OCI-LY7 (cell line): ENCODE results near the gene DESI1. TPM values are rescaled to one million over a fixed set of nuclear protein-coding genes. Genes with fewer than 3 reads are reported as not detected.

Experiments
- BruUV-seq: library from RNA; stranded (reverse); fragments of 400-500 nt; replicated peaks from 2 replicates; lab custom pipeline; 2021; lab: Mats Ljungman, UMichigan
- CTCF ChIA-PET: fragments of 300-600 bp; sonication (Branson Sonifier 250); formaldehyde crosslinking; loops from one replicate; lab custom pipeline; 2022; ENCODE audit warnings: antibody characterized with exemption; ENCODE audit not compliant: unreplicated experiment; lab: Charles Lee
- POLR2A ChIA-PET: fragments of 300-600 bp; sonication (Branson Sonifier 250); formaldehyde crosslinking; loops from one replicate; lab custom pipeline; 2022; ENCODE audit warnings: antibody characterized with exemption; lab: Charles Lee
- DNase-seq: peaks from one replicate; pipeline ENCODE4 v3.0.0-alpha.2; 2015; ENCODE audit warnings: low spot score
- H2AFZ ChIP-seq: fragments of 200-600 bp; sonication (generic), shearing (Covaris generic); 2 replicates; pipeline ENCODE4 v1.6.1; 2014; ENCODE audit warnings: mild to moderate bottlenecking, antibody characterized with exemption, low read length, moderate library complexity
- H3K27ac ChIP-seq: fragments of 200-600 bp; sonication (generic); 2 replicates; pipeline ENCODE4 v1.5.1; 2014; ENCODE audit warnings: mixed run types, low read depth, mild to moderate bottlenecking, moderate library complexity, low read length, inconsistent platforms; ENCODE audit not compliant: poor library complexity, severe bottlenecking
- H3K36me3 ChIP-seq: fragments of 200-600 bp; sonication (generic); 2 replicates; pipeline ENCODE4 v1.6.1; 2014; ENCODE audit warnings: mild to moderate bottlenecking, antibody characterized with exemption, low read length, moderate library complexity, mixed read lengths; ENCODE audit not compliant: insufficient read depth
- H3K4me1 ChIP-seq: fragments of 200-600 bp; sonication (generic); 2 replicates; pipeline ENCODE4 v1.5.1; 2014; ENCODE audit warnings: mild to moderate bottlenecking, low read length; ENCODE audit not compliant: insufficient read depth, poor library complexity, severe bottlenecking
- H3K4me2 ChIP-seq: fragments of 200-600 bp; sonication (generic); 2 replicates; pipeline ENCODE4 v1.6.1; 2014; ENCODE audit warnings: mild to moderate bottlenecking, low read length
- H3K4me3 ChIP-seq: fragments of 200-600 bp; sonication (generic); 2 replicates; pipeline ENCODE4 v1.5.1; 2014; ENCODE audit warnings: mild to moderate bottlenecking, low read depth, low read length; ENCODE audit not compliant: poor library complexity, severe bottlenecking
- H3K79me2 ChIP-seq: fragments of 200-600 bp; sonication (generic); 2 replicates; pipeline ENCODE4 v1.6.1; 2016; ENCODE audit warnings: low read depth, mild to moderate bottlenecking, low read length, moderate library complexity, mixed read lengths; ENCODE audit not compliant: insufficient read depth
- H3K9me2 ChIP-seq: fragments of 200-600 bp; sonication (generic); 2 replicates; pipeline ENCODE4 v1.6.1; 2016; ENCODE audit warnings: mild to moderate bottlenecking, low read length, mixed read lengths; ENCODE audit not compliant: insufficient read depth
- H3K9me3 ChIP-seq: fragments of 200-600 bp; sonication (generic); 2 replicates; pipeline ENCODE4 v1.6.1; 2014; ENCODE audit warnings: mild to moderate bottlenecking, mixed run types, low read length, mixed read lengths
- H4K20me1 ChIP-seq: fragments of 200-600 bp; sonication (generic); 2 replicates; pipeline ENCODE4 v1.6.1; 2014; ENCODE audit warnings: mild to moderate bottlenecking, antibody characterized with exemption, low read length, moderate library complexity, mixed read lengths; ENCODE audit not compliant: insufficient read depth
- CTCF ChIP-seq: fragments of 200-600 bp; sonication (generic); conservative IDR thresholded peaks from 2 replicates; pipeline ENCODE4 v1.5.1; 2014; ENCODE audit warnings: mild to moderate bottlenecking, antibody characterized with exemption, low read length, moderate library complexity, mixed read lengths
- EZH2phosphoT487 ChIP-seq: fragments of 200-600 bp; sonication (generic); IDR thresholded peaks from 2 replicates; pipeline ENCODE4 v1.6.1; 2018; ENCODE audit warnings: low read depth, borderline replicate concordance, mild to moderate bottlenecking, mixed run types, antibody characterized with exemption, low read length, moderate library complexity, mixed read lengths
- intact Hi-C: fragments of 100-400 bp; cut with micrococcal nuclease; formaldehyde crosslinking; loops from one replicate; pipeline ENCODE4 v1.10.0; 2022; ENCODE audit not compliant: unreplicated experiment
- total RNA-seq, 2 experiments: library from RNA; depleted of rRNA in 1 of 2; stranded (reverse); fragments of >200 nt in 1 of 2; shearing (Covaris generic) in 1 of 2; gene quantifications; 2 replicates each; pipeline ENCODE4 v1.2.3, GENCODE V29; 2014 to 2022

The DESI1 gene
- total RNA-seq, 2 experiments from 2014 or later: 39.0 to 65.0 TPM

GRCh38 chr22:41656556-41656955, 35.7 kb upstream of the DESI1 start:
- CTCF ChIA-PET: no interaction called here
- no peak overlapping the region for H3K4me2 ChIP-seq
- no peaks in the 10 kb centered on the region for H3K9me3 ChIP-seq
- 0 out of 2 replicates have a peak, but pooled peaks cover 4% of the 10 kb centered on the region for H4K20me1 ChIP-seq
- H2AFZ ChIP-seq: no peak overlapping the region
- H3K27ac ChIP-seq: no peak overlapping the region
- TF ChIP-seq CTCF (no peak), EZH2phosphoT487 (no peak)
- H3K36me3 ChIP-seq: peaks cover 99% of the 10 kb centered on the region
- H3K79me2 ChIP-seq: peaks cover 3% of the 10 kb centered on the region; the same call in 1 of the 2 replicates
- no peaks in the 10 kb centered on the region for H3K4me1 ChIP-seq
- H3K4me3 ChIP-seq: no peak overlapping the region
- POLR2A ChIA-PET: no interaction called here
- BruUV-seq: no TSS peak
- DNase-seq: no peak
- H3K9me2 ChIP-seq: no peaks in the 10 kb centered on the region
- intact Hi-C loops: no loop called here

GRCh38 chr22:41654322-41654721, 33.5 kb upstream of the DESI1 start:
- Histone ChIP-seq H3K4me2 (no peak overlapping the region), H3K4me3 (no peak overlapping the region), H3K79me2 (peaks cover 3% of the 10 kb centered on the region; the same call in 1 of the 2 replicates), H3K36me3 (peaks cover 98% of the 10 kb centered on the region), H3K9me3 (no peaks in the 10 kb centered on the region), H3K27ac (no peak overlapping the region), H4K20me1 (0 out of 2 replicates have a peak, but pooled peaks cover 4% of the 10 kb centered on the region), H3K4me1 (no peaks in the 10 kb centered on the region), H2AFZ (no peak overlapping the region), H3K9me2 (no peaks in the 10 kb centered on the region)
- BruUV-seq: no TSS peak
- ChIA-PET CTCF (interaction anchor here (0.6 kb wide), 1 partner anchor 13 kb away, joined by 3 read pairs; no protein-coding TSS in a partner anchor), POLR2A (no interaction called here)
- TF ChIP-seq CTCF (no peak), EZH2phosphoT487 (no peak)
- intact Hi-C loops: no loop called here
- no peak for DNase-seq

- Histone ChIP-seq H3K36me3 (peaks cover 98% of the 10 kb centered on the region), H3K27ac (no peak overlapping the region), H3K4me2 (no peak overlapping the region), H3K4me1 (no peaks in the 10 kb centered on the region), H3K9me2 (no peaks in the 10 kb centered on the region), H4K20me1 (0 out of 2 replicates have a peak, but pooled peaks cover 4% of the 10 kb centered on the region), H3K4me3 (no peak overlapping the region), H3K79me2 (peaks cover 6% of the 10 kb centered on the region; the same call in 1 of the 2 replicates), H2AFZ (no peak overlapping the region), H3K9me3 (no peaks in the 10 kb centered on the region)
- intact Hi-C loops: no loop called here
- POLR2A ChIA-PET: interaction anchor here (0.6 kb wide), 1 partner anchor 715 kb away, joined by 5 read pairs; no protein-coding TSS in a partner anchor
- no TSS peak for BruUV-seq
- DNase-seq: no peak
- CTCF ChIA-PET: no interaction called here
- TF ChIP-seq CTCF: no peak
- no peak for TF ChIP-seq EZH2phosphoT487
These were observed 30.0 kb upstream of the DESI1 start for GRCh38 chr22:41650821-41651220.
